Measurements from ENCODE around the gene NOC4L.

GRCh38 chr12:132111654-132112304 is 32.5 kb upstream of the NOC4L start:
- TF ChIP-seq CTCF (IDR thresholded peaks at IDR 0.05) = no peak
- TF ChIP-seq POLR2AphosphoS5 (IDR thresholded peaks at IDR 0.05; ENCODE audit: low read depth, low read length) = no peak
